GM19193 (cell line): ENCODE data around the gene BLOC1S1.

ENCODE experiments used
- POLR2A ChIP-seq: IDR thresholded peaks from 4 replicates; pipeline ENCODE4 v1.6.1; 2011; ENCODE audit not compliant: insufficient read depth, insufficient read length; ENCODE audit errors: extremely low read depth

BLOC1S1 gene

DNA sequence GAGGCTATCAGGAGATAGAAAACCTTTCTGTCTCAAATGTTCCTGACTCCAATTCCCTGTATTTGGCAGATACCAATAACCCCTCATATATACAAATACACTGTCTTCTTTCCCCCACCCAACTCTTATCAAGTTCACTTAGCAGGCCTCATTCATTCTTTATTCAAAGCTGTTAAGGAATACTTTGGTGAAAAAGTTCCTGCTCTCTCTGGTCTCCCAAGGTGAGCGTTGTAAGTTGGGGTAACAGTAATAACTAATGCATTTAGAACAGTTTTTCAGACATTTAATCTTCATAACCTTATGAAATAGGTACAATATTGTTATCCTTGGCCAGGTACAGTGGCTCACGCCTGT, 23.2 kb downstream of the BLOC1S1 start:
- TF ChIP-seq POLR2A, result no peak

DNA sequence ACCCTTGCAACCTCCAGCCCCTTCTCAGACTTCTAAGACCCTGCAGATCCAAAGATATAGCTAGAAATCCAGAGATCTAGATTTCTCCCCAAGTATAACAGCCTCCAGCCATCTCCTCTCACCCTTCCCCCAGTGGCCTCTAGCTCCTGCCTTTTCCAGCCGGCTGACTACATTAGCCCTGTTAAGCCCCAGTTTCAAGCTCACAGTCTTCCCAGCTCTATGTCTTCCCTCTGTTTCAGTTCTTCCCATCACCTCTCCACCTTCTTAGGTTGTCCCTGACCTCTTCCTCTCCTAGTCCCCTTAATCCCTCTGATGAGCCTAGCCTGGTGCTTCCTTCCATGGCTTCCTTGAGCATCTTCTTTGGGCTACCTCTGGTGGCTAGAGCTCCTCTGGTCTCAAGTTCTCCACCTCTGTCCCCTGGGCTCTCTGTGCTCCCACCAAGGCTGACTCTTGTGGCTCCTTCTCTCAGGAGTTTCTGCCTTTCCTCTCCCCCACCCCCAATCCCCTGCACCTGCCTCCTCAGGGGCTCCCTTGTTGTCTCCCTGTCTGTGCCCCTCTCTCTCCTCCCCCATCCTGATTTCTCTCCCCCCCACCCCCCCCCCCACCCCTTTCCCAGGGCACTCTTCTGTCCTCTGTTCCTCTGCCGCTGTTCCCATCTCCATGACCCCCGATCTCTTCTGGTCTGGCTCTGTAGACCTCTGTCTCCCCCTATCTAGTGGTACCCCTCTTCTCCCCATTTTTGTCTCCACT, 26.3 kb downstream of the BLOC1S1 start:
- no peak for TF ChIP-seq POLR2A

DNA sequence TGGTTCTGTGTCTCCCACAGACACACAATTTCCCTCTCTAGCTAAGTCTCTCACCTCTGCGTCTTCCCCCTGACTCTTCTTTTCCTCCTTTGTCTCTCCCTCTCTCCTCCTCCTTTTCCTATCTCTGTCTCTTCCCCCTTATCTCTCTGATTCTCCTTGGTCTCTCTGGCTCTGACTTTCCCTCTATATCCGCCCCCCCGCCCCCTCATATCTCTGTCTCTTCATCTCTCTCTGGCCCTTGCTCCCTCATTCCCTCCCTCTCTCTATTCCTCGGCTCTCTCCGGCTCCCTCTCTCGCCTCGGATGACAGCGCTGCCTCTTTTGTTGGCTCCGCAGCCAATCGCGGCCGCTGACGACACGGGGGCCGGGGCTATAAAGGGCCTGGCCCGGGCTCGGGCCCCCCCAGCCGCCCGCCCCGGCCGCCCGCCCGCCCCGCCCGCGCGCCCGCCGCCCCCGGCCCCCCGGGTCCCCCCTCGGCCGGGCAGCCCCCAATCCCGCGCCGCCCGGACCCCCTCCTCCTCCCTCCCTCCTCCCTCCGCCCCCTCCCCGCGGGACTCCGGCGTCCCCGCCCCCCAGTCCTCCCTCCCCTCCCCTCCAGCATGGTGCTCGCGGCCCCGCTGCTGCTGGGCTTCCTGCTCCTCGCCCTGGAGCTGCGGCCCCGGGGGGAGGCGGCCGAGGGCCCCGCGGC, 27.0 kb downstream of the BLOC1S1 start, which contains the start of gene GDF11:
Gene GDF11 (plus strand): TSS at position 404 of the 687 bp plus-strand sequence. CDS start 195 bp downstream, at position 599.
- TF ChIP-seq POLR2A, result peak; percentile 39

DNA sequence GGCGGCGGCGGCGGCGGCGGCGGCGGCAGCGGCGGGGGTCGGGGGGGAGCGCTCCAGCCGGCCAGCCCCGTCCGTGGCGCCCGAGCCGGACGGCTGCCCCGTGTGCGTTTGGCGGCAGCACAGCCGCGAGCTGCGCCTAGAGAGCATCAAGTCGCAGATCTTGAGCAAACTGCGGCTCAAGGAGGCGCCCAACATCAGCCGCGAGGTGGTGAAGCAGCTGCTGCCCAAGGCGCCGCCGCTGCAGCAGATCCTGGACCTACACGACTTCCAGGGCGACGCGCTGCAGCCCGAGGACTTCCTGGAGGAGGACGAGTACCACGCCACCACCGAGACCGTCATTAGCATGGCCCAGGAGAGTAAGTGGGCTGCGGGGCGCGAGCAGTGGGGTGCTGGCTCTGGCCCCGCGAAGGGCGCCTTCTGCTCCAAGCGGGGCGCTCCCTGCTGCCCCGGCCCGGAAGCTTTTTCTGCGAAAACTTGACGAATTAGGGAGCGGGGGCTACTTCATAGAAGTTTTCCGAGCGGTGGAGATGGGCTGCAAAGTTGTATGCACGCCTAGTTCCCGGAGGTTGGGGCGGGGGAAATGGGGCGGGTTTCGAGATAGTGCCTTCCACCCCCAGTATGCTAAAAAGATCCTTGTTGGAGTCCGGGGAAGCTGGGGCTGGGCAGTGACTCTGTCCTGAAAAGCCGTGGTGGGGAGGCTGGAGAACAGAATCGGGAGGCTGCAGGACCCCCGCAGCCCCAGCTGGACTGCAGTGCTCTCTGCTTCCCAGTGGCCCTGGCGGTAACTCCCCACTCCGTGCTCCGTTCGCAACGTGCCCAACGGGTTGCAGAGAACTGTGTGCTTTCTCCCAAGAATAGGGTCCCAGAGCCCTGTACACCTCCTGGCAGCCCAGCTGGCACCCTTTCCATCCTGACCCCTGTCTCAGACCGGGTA, 27.8 kb downstream of the BLOC1S1 start:
- TF ChIP-seq POLR2A, result no peak

DNA sequence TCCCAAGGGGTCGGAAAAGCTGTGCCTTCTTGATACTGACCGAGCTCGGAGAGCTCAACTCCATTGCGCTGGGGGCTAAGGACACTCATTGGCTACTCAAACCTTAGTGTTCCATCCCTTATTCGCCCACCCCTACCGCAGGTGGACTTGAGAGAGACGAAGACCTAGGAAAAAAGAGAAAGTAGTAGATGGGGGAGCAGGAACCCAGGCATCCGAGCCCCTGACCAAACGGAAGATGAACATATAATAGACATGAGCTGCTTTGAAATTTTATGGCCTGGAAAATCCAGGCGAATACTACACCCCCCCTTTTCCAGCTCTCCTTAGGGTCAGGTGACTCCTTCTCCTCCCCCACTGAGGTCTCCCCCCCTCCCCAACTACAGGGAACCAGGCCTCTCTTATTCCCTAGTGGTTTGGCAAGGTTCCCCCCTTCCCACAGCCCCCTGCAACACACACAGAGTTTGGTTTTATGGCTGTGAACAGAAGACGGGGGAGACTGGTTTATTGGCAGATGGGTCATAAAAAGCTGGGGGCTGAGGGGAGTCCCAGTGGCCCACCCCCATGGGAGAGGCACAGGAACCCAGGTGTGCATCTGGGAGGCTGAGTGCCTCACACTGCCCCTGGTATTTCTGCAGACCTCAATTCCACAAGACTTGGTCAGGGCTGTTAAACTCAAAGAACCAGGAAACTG, 28.6 kb downstream of the BLOC1S1 start:
- TF ChIP-seq POLR2A, result no peak

DNA sequence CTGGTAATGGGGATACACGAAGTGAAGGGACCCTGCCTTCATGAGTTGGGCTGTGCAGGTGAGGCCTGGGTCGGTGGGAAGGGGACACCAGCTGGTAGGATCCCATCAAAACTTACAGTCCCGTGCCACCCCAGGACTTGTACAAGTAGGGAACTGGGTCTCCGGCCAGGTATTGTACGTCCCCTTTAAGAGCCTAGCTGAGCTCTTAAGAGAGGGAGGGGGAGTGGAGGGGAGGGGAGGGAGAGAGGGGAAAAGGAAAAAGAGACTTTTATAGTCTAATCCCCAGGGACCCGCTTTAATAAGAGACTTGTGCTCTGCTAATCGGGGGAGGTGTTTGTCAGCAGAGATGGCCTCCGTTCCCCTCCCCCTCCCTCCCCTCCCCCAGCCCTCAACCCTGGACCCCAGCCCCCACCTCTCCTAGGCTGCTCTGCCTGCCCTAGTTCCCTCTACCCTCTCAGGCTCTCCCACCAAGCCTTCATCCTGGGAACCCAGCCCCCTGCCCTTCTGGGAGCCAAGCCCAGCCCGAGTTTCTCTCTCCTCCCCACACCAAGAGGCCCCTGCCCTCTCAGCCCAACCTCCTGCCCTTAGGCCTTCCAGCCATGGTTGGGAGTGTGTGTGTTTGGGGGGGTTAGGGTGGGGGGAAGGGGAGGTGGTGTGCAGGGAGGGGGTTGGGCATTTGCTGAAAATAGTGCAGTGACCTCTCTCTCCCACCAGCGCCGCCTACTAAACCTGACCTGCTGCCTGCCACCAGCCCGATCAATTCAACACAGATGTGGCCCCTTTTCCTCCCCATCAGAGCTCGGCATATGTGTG, 29.7 kb downstream of the BLOC1S1 start:
- TF ChIP-seq POLR2A, result no peak

DNA sequence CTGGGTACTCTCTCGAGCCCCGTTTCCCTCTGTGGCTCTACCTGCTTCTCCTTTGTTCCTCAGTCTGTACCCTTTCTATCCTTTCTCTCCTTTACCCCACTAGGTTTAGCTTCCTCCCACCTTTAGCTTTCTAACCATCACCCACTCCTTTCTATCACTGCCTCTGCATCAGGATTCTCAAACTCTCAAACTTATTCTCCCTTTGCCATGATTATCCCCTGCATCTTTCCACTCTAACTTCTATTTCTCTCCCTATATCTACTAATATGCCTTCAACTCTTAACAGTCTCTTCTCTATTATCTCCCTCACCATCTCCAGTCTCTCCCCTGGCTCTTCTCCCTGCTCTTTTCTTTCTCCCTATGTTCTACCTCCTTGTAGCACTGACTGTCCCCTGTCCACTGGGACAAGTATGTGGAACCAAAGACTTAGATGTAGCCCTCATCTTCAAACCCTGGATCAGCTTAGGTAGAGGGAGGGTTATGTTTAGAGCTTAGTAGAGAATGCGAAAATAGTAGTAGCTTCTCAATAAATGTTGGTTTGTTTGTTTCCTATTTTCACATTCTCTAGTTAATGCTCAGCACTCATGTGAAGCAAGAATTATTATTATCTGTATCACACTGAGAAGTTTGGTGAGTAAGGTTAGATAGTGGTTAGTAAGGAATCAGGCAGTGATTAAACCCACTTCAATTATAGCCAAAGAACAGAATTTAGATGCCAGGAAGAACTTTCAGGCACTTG, 30.5 kb downstream of the BLOC1S1 start:
- no peak for TF ChIP-seq POLR2A

DNA sequence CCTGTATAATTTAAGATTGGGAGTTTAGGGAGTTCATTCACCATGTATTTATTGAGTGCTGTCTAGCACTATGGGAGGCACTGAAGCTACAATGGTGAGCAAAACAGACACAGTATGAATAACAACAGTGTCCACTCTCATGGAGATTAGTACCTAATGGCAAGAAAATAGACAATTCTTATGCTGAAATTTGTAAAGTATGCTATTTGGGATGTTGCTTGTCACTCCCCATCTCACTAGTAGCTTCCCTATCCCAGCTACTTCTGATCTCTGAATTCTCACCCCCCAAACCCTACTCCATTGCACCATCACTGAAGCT, 31.0 kb downstream of the BLOC1S1 start:
- no peak for TF ChIP-seq POLR2A

DNA sequence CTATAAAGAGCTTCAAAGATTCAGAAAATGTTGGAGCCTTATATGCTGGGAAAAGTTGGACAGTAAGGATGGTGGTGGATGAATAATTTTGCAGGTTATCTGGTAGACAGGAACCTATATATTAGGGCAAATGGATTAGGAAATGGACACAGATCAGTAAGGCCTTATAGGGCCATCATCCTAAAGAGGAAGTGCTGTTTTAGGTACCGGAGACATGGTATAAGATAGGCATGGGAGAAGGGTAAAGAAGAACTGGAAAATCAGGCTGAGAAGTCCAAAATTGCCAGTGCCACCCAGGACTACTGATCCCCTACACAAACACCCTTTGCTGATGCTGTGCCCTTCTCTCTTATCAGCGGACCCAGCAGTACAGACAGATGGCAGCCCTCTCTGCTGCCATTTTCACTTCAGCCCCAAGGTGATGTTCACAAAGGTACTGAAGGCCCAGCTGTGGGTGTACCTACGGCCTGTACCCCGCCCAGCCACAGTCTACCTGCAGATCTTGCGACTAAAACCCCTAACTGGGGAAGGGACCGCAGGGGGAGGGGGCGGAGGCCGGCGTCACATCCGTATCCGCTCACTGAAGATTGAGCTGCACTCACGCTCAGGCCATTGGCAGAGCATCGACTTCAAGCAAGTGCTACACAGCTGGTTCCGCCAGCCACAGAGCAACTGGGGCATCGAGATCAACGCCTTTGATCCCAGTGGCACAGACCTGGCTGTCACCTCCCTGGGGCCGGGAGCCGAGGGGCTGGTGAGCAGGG, 32.6 kb downstream of the BLOC1S1 start:
- TF ChIP-seq POLR2A, result no peak

DNA sequence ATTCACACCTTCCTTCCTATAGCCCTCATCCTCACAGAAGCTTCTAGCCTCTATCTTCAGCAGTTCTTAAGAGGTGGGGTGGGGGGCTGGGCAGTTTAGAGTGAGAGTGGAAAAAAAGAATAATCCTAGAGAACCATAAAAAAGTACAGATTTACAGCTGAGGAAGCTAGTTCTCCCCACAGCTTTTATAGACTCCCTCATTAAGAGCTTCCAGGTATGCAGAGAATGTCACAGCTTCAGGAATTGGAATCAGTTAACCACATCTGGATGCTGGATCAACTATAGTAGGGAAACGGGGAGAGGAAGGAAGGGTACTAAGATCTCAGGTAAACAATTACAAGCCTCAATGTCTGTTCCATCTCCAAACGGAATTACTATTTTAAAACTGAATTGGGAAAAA, 39.4 kb downstream of the BLOC1S1 start:
- TF ChIP-seq POLR2A, result no peak

DNA sequence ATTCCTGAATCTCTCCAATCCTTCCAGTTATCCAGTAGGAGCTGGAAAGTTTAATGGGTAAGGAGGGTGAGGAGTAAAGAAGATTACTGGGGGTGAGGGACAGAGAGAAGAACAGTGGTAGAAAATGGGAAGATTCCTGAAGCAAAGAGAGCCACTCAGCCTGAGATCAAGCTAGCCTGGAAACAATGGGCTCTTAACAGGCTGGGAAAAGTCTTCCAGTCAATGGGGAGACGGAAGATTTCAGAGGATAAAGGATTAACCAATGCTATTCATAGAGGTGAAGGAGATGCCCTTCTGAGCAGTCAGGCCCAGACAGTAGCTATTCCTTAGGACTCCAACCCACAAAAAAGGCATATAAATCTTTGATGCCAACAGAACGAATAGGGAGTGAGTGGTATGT, 41.9 kb downstream of the BLOC1S1 start:
- no peak for TF ChIP-seq POLR2A

DNA sequence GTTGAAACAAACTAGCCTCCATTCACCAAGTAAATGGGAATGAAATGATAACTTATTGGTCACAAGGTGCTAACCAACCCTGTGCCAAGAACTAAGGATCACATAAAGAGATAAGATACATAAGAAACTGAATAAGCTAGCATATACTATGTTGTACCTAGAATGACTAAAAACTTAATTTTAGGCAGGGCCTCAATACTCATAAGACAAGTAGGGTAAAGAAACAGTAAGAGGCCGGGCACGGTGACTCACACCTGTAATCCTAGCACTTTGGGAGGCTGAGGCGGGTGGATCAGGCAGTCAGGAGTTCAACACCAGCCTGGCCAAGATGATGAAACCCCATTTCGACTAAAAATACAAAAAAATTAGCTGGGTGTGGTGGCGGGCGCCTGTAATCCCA, 44.8 kb downstream of the BLOC1S1 start:
- TF ChIP-seq POLR2A, result no peak

DNA sequence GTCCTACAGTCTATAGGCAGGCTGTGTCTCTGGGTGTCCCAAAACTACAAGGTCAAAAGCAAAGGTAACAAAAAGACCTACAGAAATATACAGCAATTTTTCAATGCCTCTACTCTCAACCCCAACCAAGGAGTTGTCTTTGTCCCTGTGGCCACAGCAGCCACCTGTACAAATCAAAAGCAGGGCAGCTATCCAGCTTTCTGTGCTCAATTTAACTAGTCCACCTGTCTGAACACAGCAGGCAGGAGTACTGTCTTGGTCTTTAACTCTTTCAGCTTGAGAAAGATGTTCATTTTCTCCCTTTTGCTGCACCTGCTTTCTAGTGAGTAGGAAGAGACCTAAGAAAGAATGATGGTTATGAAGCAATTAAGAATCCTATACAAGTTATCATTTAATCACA, 46.8 kb downstream of the BLOC1S1 start:
- TF ChIP-seq POLR2A, result no peak
